Memory B cell (primary cell): ENCODE measurements around the gene DOCK4.

Experiments used
- ATAC-seq: fragments of 150-1000 bp; cut with Tn5 transposase; 2 replicates; pipeline ENCODE4 v1.10.0; 2021; ENCODE audit warnings: low read depth, mild to moderate bottlenecking, moderate library complexity
- DNase-seq, 2 donors: peaks; one replicate each; pipeline ENCODE4 v3.0.0; 2022; ENCODE audit warnings: low spot score in 2 of 2
- H3K27ac Mint-ChIP-seq: one replicate; pipeline ENCODE4 v1.8.0; 2022; ENCODE audit warnings: mild to moderate bottlenecking, moderate library complexity, mixed read lengths
- H3K27me3 Mint-ChIP-seq: one replicate; pipeline ENCODE4 v1.8.0; 2022; ENCODE audit warnings: mixed read lengths
- H3K36me3 Mint-ChIP-seq: one replicate; pipeline ENCODE4 v1.8.0; 2022; ENCODE audit warnings: mild to moderate bottlenecking, mixed read lengths
- H3K4me1 Mint-ChIP-seq: one replicate; pipeline ENCODE4 v1.8.0; 2022; ENCODE audit warnings: mixed read lengths
- H3K4me3 Mint-ChIP-seq: one replicate; pipeline ENCODE4 v1.8.0; 2022; ENCODE audit warnings: mild to moderate bottlenecking, moderate library complexity, mixed read lengths
- H3K9me3 Mint-ChIP-seq: one replicate; pipeline ENCODE4 v1.8.0; 2022; ENCODE audit warnings: mixed read lengths

DOCK4 gene

GRCh38 chr7:111789048-111789320 is 417.2 kb downstream of the DOCK4 start:
- H3K4me3 Mint-ChIP-seq: no peak overlapping the region

GRCh38 chr7:111788286-111789047 is 417.7 kb downstream of the DOCK4 start:
- peaks cover 5% of the 10 kb centered on the region for H3K9me3 Mint-ChIP-seq
- ATAC-seq: no peak

More at GRCh38 chr7:111789048-111789320, 417.2 kb downstream of the DOCK4 start:
- H3K27me3 Mint-ChIP-seq: no peaks in the 10 kb centered on the region
- no peaks in the 10 kb centered on the region for H3K4me1 Mint-ChIP-seq
- H3K27ac Mint-ChIP-seq: no peak overlapping the region
- DNase-seq (no peak), ATAC-seq (no peak)
- peaks cover 10% of the 10 kb centered on the region for H3K9me3 Mint-ChIP-seq
- H3K36me3 Mint-ChIP-seq: no peaks in the 10 kb centered on the region

GRCh38 chr7:111787741-111788140 is 418.5 kb downstream of the DOCK4 start:
- no peaks in the 10 kb centered on the region for H3K4me1 Mint-ChIP-seq
- ATAC-seq: no peak
- no peaks in the 10 kb centered on the region for H3K27me3 Mint-ChIP-seq
- peaks cover 1% of the 10 kb centered on the region for H3K9me3 Mint-ChIP-seq
- no peak overlapping the region for H3K4me3 Mint-ChIP-seq
- DNase-seq: no peak
- no peak overlapping the region for H3K27ac Mint-ChIP-seq
- H3K36me3 Mint-ChIP-seq: no peaks in the 10 kb centered on the region

More at GRCh38 chr7:111788286-111789047, 417.7 kb downstream of the DOCK4 start:
- Mint-ChIP-seq H3K36me3 (no peaks in the 10 kb centered on the region), H3K27ac (no peak overlapping the region), H3K27me3 (no peaks in the 10 kb centered on the region), H3K4me3 (no peak overlapping the region), H3K4me1 (no peaks in the 10 kb centered on the region)
- DNase-seq: no peak

GRCh38 chr7:111787099-111787498 is 419.1 kb downstream of the DOCK4 start:
- no peak overlapping the region for H3K27ac Mint-ChIP-seq
- peaks cover 1% of the 10 kb centered on the region for H3K9me3 Mint-ChIP-seq
- DNase-seq (no peak), ATAC-seq (no peak)
- H3K4me1 Mint-ChIP-seq: no peaks in the 10 kb centered on the region
- no peak overlapping the region for H3K4me3 Mint-ChIP-seq
- no peaks in the 10 kb centered on the region for H3K36me3 Mint-ChIP-seq
- H3K27me3 Mint-ChIP-seq: no peaks in the 10 kb centered on the region

GRCh38 chr7:111785076-111785475 is 421.1 kb downstream of the DOCK4 start:
- peaks cover 6% of the 10 kb centered on the region for H3K27me3 Mint-ChIP-seq

GRCh38 chr7:111784296-111784695 is 421.9 kb downstream of the DOCK4 start:
- Mint-ChIP-seq H3K4me3 (no peak overlapping the region), H3K36me3 (no peaks in the 10 kb centered on the region), H3K4me1 (no peaks in the 10 kb centered on the region), H3K9me3 (no peaks in the 10 kb centered on the region), H3K27me3 (peaks cover 6% of the 10 kb centered on the region), H3K27ac (no peak overlapping the region)
- DNase-seq (no peak), ATAC-seq (no peak)

More at GRCh38 chr7:111785076-111785475, 421.1 kb downstream of the DOCK4 start:
- H3K27ac Mint-ChIP-seq: no peak overlapping the region
- ATAC-seq (no peak), DNase-seq (no peak)
- H3K4me3 Mint-ChIP-seq: no peak overlapping the region
- no peaks in the 10 kb centered on the region for H3K36me3 Mint-ChIP-seq
- no peaks in the 10 kb centered on the region for H3K9me3 Mint-ChIP-seq
- no peaks in the 10 kb centered on the region for H3K4me1 Mint-ChIP-seq

GRCh38 chr7:111783854-111784253 is 422.3 kb downstream of the DOCK4 start:
- H3K27ac Mint-ChIP-seq: no peak overlapping the region
- H3K4me1 Mint-ChIP-seq: no peaks in the 10 kb centered on the region
- no peaks in the 10 kb centered on the region for H3K36me3 Mint-ChIP-seq
- DNase-seq (no peak), ATAC-seq (no peak)
- no peak overlapping the region for H3K4me3 Mint-ChIP-seq
- H3K27me3 Mint-ChIP-seq: peaks cover 6% of the 10 kb centered on the region
- no peaks in the 10 kb centered on the region for H3K9me3 Mint-ChIP-seq

GRCh38 chr7:111780527-111780926 is 425.7 kb downstream of the DOCK4 start:
- H3K27ac Mint-ChIP-seq: no peak overlapping the region
- DNase-seq (no peak), ATAC-seq (no peak)
- peaks cover 6% of the 10 kb centered on the region for H3K27me3 Mint-ChIP-seq
- peaks cover 3% of the 10 kb centered on the region for H3K9me3 Mint-ChIP-seq
- no peaks in the 10 kb centered on the region for H3K36me3 Mint-ChIP-seq
- H3K4me3 Mint-ChIP-seq: no peak overlapping the region
- H3K4me1 Mint-ChIP-seq: no peaks in the 10 kb centered on the region

GRCh38 chr7:111775206-111775605 is 431.0 kb downstream of the DOCK4 start:
- peaks cover 3% of the 10 kb centered on the region for H3K9me3 Mint-ChIP-seq
- H3K4me1 Mint-ChIP-seq: no peaks in the 10 kb centered on the region
- H3K4me3 Mint-ChIP-seq: no peak overlapping the region
- H3K36me3 Mint-ChIP-seq: no peaks in the 10 kb centered on the region
- H3K27ac Mint-ChIP-seq: no peak overlapping the region
- H3K27me3 Mint-ChIP-seq: peaks cover 4% of the 10 kb centered on the region
- DNase-seq (no peak), ATAC-seq (no peak)

GRCh38 chr7:111772716-111773115 is 433.5 kb downstream of the DOCK4 start:
- no peak overlapping the region for H3K4me3 Mint-ChIP-seq
- no peaks in the 10 kb centered on the region for H3K4me1 Mint-ChIP-seq
- H3K27ac Mint-ChIP-seq: no peak overlapping the region
- DNase-seq (no peak), ATAC-seq (no peak)
- H3K9me3 Mint-ChIP-seq: peaks cover 3% of the 10 kb centered on the region
- H3K36me3 Mint-ChIP-seq: no peaks in the 10 kb centered on the region
- H3K27me3 Mint-ChIP-seq: peaks cover 8% of the 10 kb centered on the region

GRCh38 chr7:111771638-111772037 is 434.6 kb downstream of the DOCK4 start:
- Mint-ChIP-seq H3K27ac (no peak overlapping the region), H3K36me3 (no peaks in the 10 kb centered on the region), H3K4me1 (no peaks in the 10 kb centered on the region), H3K9me3 (peaks cover 3% of the 10 kb centered on the region), H3K4me3 (no peak overlapping the region), H3K27me3 (peaks cover 8% of the 10 kb centered on the region)
- ATAC-seq (no peak), DNase-seq (no peak)

GRCh38 chr7:111770116-111770515 is 436.1 kb downstream of the DOCK4 start:
- no peak overlapping the region for H3K4me3 Mint-ChIP-seq
- no peaks in the 10 kb centered on the region for H3K36me3 Mint-ChIP-seq
- no peaks in the 10 kb centered on the region for H3K4me1 Mint-ChIP-seq
- no peak overlapping the region for H3K27ac Mint-ChIP-seq
- no peak for DNase-seq
- no peak for ATAC-seq
- H3K9me3 Mint-ChIP-seq: no peaks in the 10 kb centered on the region
- peaks cover 8% of the 10 kb centered on the region for H3K27me3 Mint-ChIP-seq

GRCh38 chr7:111765751-111766643 is 440.2 kb downstream of the DOCK4 start:
- Mint-ChIP-seq H3K4me1 (no peaks in the 10 kb centered on the region), H3K9me3 (no peaks in the 10 kb centered on the region), H3K27me3 (peaks cover 4% of the 10 kb centered on the region), H3K27ac (no peak overlapping the region), H3K4me3 (no peak overlapping the region), H3K36me3 (no peaks in the 10 kb centered on the region)
- DNase-seq (no peak), ATAC-seq (no peak)

GRCh38 chr7:111763221-111763801 is 442.9 kb downstream of the DOCK4 start:
- no peak for ATAC-seq
- H3K4me1 Mint-ChIP-seq: no peaks in the 10 kb centered on the region
- H3K9me3 Mint-ChIP-seq: no peaks in the 10 kb centered on the region

More at GRCh38 chr7:111763221-111763801, 442.9 kb downstream of the DOCK4 start:
- Mint-ChIP-seq H3K27ac (no peak overlapping the region), H3K36me3 (no peaks in the 10 kb centered on the region), H3K27me3 (peaks cover 2% of the 10 kb centered on the region), H3K4me3 (no peak overlapping the region)
- DNase-seq: no peak
